H7 (cell line): ENCODE measurements around the gene CARD6. TPM values are rescaled to one million over a fixed set of nuclear protein-coding genes. Genes with fewer than 3 reads are reported as not detected.
A peak's percentile ranks its signal among the peaks of the same experiment; 100 is the strongest.
"Not testable (repeated sequence)": the region's sequence is repeated elsewhere in the genome, so short reads cannot be mapped to it uniquely, and the experiment has no call there.

Experiments
- DNase-seq: peaks from one replicate; pipeline ENCODE4 v3.0.0; 2012
- H3K27me3 ChIP-seq: 2 replicates; pipeline ENCODE4 v1.6.0; 2011; ENCODE audit warnings: mild to moderate bottlenecking, low read length; ENCODE audit not compliant: control insufficient read depth, insufficient read depth
- H3K36me3 ChIP-seq: replicated peaks from 2 replicates; pipeline ENCODE4 v1.5.1; 2011; ENCODE audit warnings: low read length; ENCODE audit not compliant: control insufficient read depth, insufficient read depth
- H3K4me3 ChIP-seq: 2 replicates; pipeline ENCODE4 v1.5.1; 2011; ENCODE audit warnings: low read depth, mild to moderate bottlenecking, control low read depth, low read length, moderate library complexity; ENCODE audit not compliant: insufficient read depth
- total RNA-seq: library from RNA; depleted of rRNA; stranded (reverse); fragments of >200 nt; shearing (Covaris generic); gene quantifications from 2 replicates; pipeline ENCODE4 v1.2.3, GENCODE V29; 2014

Gene CARD6
- total RNA-seq, 1 experiment from 2014 or later = 0.35 TPM

- DNase-seq = peak; percentile 90
- no peaks in the 10 kb centered on the region for H3K27me3 ChIP-seq
- H3K4me3 ChIP-seq = peak within 1 kb of the TSS; percentile 83
- peaks cover 36% of the 10 kb centered on the region for H3K36me3 ChIP-seq
Measured at GRCh38 chr5:40834849-40835787, 6.0 kb upstream of the CARD6 start, which contains the start of gene RPL37. RPL37 (minus strand) TSS chr5:40835222; CDS start chr5:40835185, 37 bp downstream.

- Histone ChIP-seq H3K27me3 (no peaks in the 10 kb centered on the region), H3K36me3 (peaks cover 9% of the 10 kb centered on the region), H3K4me3 (no peak overlapping the region)
- DNase-seq = no peak
Measured at GRCh38 chr5:40838086-40838485, 3.1 kb upstream of the CARD6 start.

GRCh38 chr5:40842351-40842750 is 1.2 kb downstream of the CARD6 start:
- H3K27me3 ChIP-seq = no peaks in the 10 kb centered on the region
- no peaks in the 10 kb centered on the region for H3K36me3 ChIP-seq
- no peak for DNase-seq
- H3K4me3 ChIP-seq = no peak overlapping the region

GRCh38 chr5:40844565-40844964 is 3.4 kb downstream of the CARD6 start:
- Histone ChIP-seq H3K4me3 (no peak overlapping the region), H3K27me3 (no peaks in the 10 kb centered on the region), H3K36me3 (no peaks in the 10 kb centered on the region)
- no peak for DNase-seq

- DNase-seq = no peak
- Histone ChIP-seq H3K4me3 (no peak overlapping the region), H3K36me3 (no peaks in the 10 kb centered on the region), H3K27me3 (no peaks in the 10 kb centered on the region)
Measured at GRCh38 chr5:40846371-40846770, 5.2 kb downstream of the CARD6 start.

GRCh38 chr5:40847525-40847924 is 6.4 kb downstream of the CARD6 start:
- H3K27me3 ChIP-seq = no peaks in the 10 kb centered on the region
- DNase-seq = no peak
- no peak overlapping the region for H3K4me3 ChIP-seq
- H3K36me3 ChIP-seq = no peaks in the 10 kb centered on the region

GRCh38 chr5:40853632-40854192 is 12.5 kb downstream of the CARD6 start:
- DNase-seq = no peak
- no peaks in the 10 kb centered on the region for H3K36me3 ChIP-seq
- H3K4me3 ChIP-seq = no peak overlapping the region
- no peaks in the 10 kb centered on the region for H3K27me3 ChIP-seq

- DNase-seq = no peak
- no peaks in the 10 kb centered on the region for H3K27me3 ChIP-seq
- H3K4me3 ChIP-seq = no peak overlapping the region
- H3K36me3 ChIP-seq = no peaks in the 10 kb centered on the region
Measured at GRCh38 chr5:40860711-40861110, 19.5 kb downstream of the CARD6 start.

GRCh38 chr5:40865004-40865403 is 23.8 kb downstream of the CARD6 start:
- H3K4me3 ChIP-seq, DNase-seq, H3K27me3 ChIP-seq, H3K36me3 ChIP-seq: not testable (repeated sequence)

GRCh38 chr5:40866844-40867243 is 25.7 kb downstream of the CARD6 start:
- Histone ChIP-seq H3K4me3 (no peak overlapping the region), H3K27me3 (no peaks in the 10 kb centered on the region), H3K36me3 (no peaks in the 10 kb centered on the region)
- no peak for DNase-seq

- no peak for DNase-seq
- Histone ChIP-seq H3K27me3 (no peaks in the 10 kb centered on the region), H3K4me3 (no peak overlapping the region), H3K36me3 (no peaks in the 10 kb centered on the region)
Measured at GRCh38 chr5:40869384-40869783, 28.2 kb downstream of the CARD6 start.

- no peak for DNase-seq
- H3K27me3 ChIP-seq = no peaks in the 10 kb centered on the region
Measured at GRCh38 chr5:40871177-40871576, 30.0 kb downstream of the CARD6 start.

GRCh38 chr5:40872253-40872652 is 31.1 kb downstream of the CARD6 start:
- H3K4me3 ChIP-seq, H3K36me3 ChIP-seq, H3K27me3 ChIP-seq, DNase-seq: not testable (repeated sequence)

More at GRCh38 chr5:40871177-40871576, 30.0 kb downstream of the CARD6 start:
- no peaks in the 10 kb centered on the region for H3K36me3 ChIP-seq
- H3K4me3 ChIP-seq = no peak overlapping the region

GRCh38 chr5:40873286-40873880 is 32.2 kb downstream of the CARD6 start:
- Histone ChIP-seq H3K4me3 (no peak overlapping the region), H3K27me3 (no peaks in the 10 kb centered on the region), H3K36me3 (no peaks in the 10 kb centered on the region)
- no peak for DNase-seq

- no peak for DNase-seq
- H3K36me3 ChIP-seq = no peaks in the 10 kb centered on the region
- no peak overlapping the region for H3K4me3 ChIP-seq
- no peaks in the 10 kb centered on the region for H3K27me3 ChIP-seq
Measured at GRCh38 chr5:40875958-40876357, 34.8 kb downstream of the CARD6 start.
